HEK293T (cell line): Measurements from ENCODE around the gene COL24A1.

Source experiments
- ARNT ChIP-seq: fragments of 450-650 bp; IDR thresholded peaks from 2 replicates; pipeline ENCODE4 v1.6.1; 2017; ENCODE audit warnings: mild to moderate bottlenecking
- BHLHE40 ChIP-seq: fragments of 450-650 bp; IDR thresholded peaks from 2 replicates; pipeline ENCODE4 v1.6.1; 2016; ENCODE audit warnings: mild to moderate bottlenecking, moderate library complexity, borderline replicate concordance
- CTBP1 ChIP-seq: fragments of 450-650 bp; IDR thresholded peaks from 2 replicates; pipeline ENCODE4 v1.6.1; 2016; ENCODE audit warnings: borderline replicate concordance
- ELF4 ChIP-seq: fragments of 450-650 bp; IDR thresholded peaks from 2 replicates; pipeline ENCODE4 v1.6.1; 2017; ENCODE audit warnings: antibody characterized with exemption
- FOXA1 ChIP-seq: fragments of 450-650 bp; IDR thresholded peaks from 2 replicates; pipeline ENCODE4 v1.6.1; 2016; ENCODE audit warnings: mild to moderate bottlenecking
- HDGF ChIP-seq: fragments of 450-650 bp; IDR thresholded peaks from 2 replicates; pipeline ENCODE4 v1.6.1; 2017; ENCODE audit warnings: antibody characterized with exemption, borderline replicate concordance
- SP1 ChIP-seq: fragments of 450-650 bp; IDR thresholded peaks from 2 replicates; pipeline ENCODE4 v1.6.1; 2017
- SUZ12 ChIP-seq: fragments of 450-650 bp; IDR thresholded peaks from 2 replicates; pipeline ENCODE4 v1.6.1; 2016; ENCODE audit warnings: mild to moderate bottlenecking
- ZNF384 ChIP-seq: fragments of 450-650 bp; IDR thresholded peaks from 2 replicates; pipeline ENCODE4 v1.6.1; 2016
- TF ChIP-seq, protein P1 (sequence below): fragments of 450-650 bp; IDR thresholded peaks from 2 replicates; pipeline ENCODE4 v1.6.1; 2016

DNA sequence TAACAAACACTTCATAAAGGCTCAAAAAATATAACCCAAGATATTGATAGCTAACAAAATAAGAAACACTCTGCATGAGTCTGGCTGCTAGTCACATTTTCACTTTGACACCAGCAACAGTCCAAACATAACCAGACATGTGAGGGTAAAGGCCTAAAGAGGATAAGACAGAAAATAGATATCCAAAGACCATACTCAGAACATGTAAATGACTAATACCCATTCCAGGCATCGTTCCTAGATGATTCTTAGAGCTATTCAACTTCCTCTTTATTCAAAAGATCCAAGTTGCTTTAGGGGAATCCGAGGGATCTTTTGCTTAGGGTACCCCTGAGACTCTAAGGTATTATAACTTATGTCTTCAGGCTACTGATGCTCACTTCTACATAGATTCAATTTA lies 5.1 kb downstream of the COL24A1 start:
- TF ChIP-seq SP1 (no peak), ARNT (no peak), BHLHE40 (no peak), FOXA1 (no peak), ZNF384 (no peak), HDGF (no peak), ELF4 (no peak), SUZ12 (no peak), CTBP1 (no peak)
- TF ChIP-seq, protein P1, sequence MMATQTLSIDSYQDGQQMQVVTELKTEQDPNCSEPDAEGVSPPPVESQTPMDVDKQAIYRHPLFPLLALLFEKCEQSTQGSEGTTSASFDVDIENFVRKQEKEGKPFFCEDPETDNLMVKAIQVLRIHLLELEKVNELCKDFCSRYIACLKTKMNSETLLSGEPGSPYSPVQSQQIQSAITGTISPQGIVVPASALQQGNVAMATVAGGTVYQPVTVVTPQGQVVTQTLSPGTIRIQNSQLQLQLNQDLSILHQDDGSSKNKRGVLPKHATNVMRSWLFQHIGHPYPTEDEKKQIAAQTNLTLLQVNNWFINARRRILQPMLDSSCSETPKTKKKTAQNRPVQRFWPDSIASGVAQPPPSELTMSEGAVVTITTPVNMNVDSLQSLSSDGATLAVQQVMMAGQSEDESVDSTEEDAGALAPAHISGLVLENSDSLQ: no peak
